Measurements from ENCODE around the gene SMARCA4. TPM values are rescaled to one million over a fixed set of nuclear protein-coding genes. Genes with fewer than 3 reads are reported as not detected.

SMARCA4 gene
- total RNA-seq, 1 experiment from 2014 or later = 154 TPM

- no peak for DNase-seq (ENCODE audit: low spot score)
Measured at GRCh38 chr19:11010041-11010440, 49.2 kb downstream of the SMARCA4 start.

- no peak for DNase-seq (ENCODE audit: low spot score)
Measured at GRCh38 chr19:11012507-11012906, 51.7 kb downstream of the SMARCA4 start.

GRCh38 chr19:11013771-11014170 is 52.9 kb downstream of the SMARCA4 start:
- no peak for DNase-seq (ENCODE audit: low spot score)

- no peak for DNase-seq (ENCODE audit: low spot score)
Measured at GRCh38 chr19:11014403-11014911, 53.6 kb downstream of the SMARCA4 start.

GRCh38 chr19:11016631-11017030 is 55.8 kb downstream of the SMARCA4 start:
- no peak for DNase-seq (ENCODE audit: low spot score)

- DNase-seq (ENCODE audit: low spot score) = no peak
Measured at GRCh38 chr19:11017275-11018035, 56.6 kb downstream of the SMARCA4 start.

- DNase-seq (ENCODE audit: low spot score) = peak; percentile 49
Measured at GRCh38 chr19:11018179-11018578, 57.3 kb downstream of the SMARCA4 start.

- DNase-seq (ENCODE audit: low spot score) = peak; percentile 39
Measured at GRCh38 chr19:11018763-11019162, 57.9 kb downstream of the SMARCA4 start.

- DNase-seq (ENCODE audit: low spot score) = no peak
Measured at GRCh38 chr19:11019262-11019661, 58.4 kb downstream of the SMARCA4 start.

- no peak for DNase-seq (ENCODE audit: low spot score)
Measured at GRCh38 chr19:11019824-11020223, 59.0 kb downstream of the SMARCA4 start.

GRCh38 chr19:11020423-11020822 is 59.6 kb downstream of the SMARCA4 start:
- DNase-seq (ENCODE audit: low spot score) = no peak

- DNase-seq (ENCODE audit: low spot score) = no peak
Measured at GRCh38 chr19:11020982-11021759, 60.3 kb downstream of the SMARCA4 start.

- DNase-seq (ENCODE audit: low spot score) = no peak
Measured at GRCh38 chr19:11021760-11022144, 60.9 kb downstream of the SMARCA4 start.

GRCh38 chr19:11023016-11023415 is 62.2 kb downstream of the SMARCA4 start:
- DNase-seq (ENCODE audit: low spot score) = no peak

GRCh38 chr19:11023710-11024109 is 62.9 kb downstream of the SMARCA4 start:
- no peak for DNase-seq (ENCODE audit: low spot score)

GRCh38 chr19:11024259-11024658 is 63.4 kb downstream of the SMARCA4 start:
- no peak for DNase-seq (ENCODE audit: low spot score)

- DNase-seq (ENCODE audit: low spot score) = no peak
Measured at GRCh38 chr19:11025006-11025405, 64.2 kb downstream of the SMARCA4 start.

- DNase-seq (ENCODE audit: low spot score) = no peak
Measured at GRCh38 chr19:11025445-11025844, 64.6 kb downstream of the SMARCA4 start.

GRCh38 chr19:11025997-11026396 is 65.2 kb downstream of the SMARCA4 start:
- DNase-seq (ENCODE audit: low spot score) = no peak

- no peak for DNase-seq (ENCODE audit: low spot score)
Measured at GRCh38 chr19:11027381-11027780, 66.6 kb downstream of the SMARCA4 start.

- DNase-seq (ENCODE audit: low spot score) = no peak
Measured at GRCh38 chr19:11028146-11028545, 67.3 kb downstream of the SMARCA4 start.

GRCh38 chr19:11031421-11032070 is 70.7 kb downstream of the SMARCA4 start:
- DNase-seq (ENCODE audit: low spot score) = no peak
